DOHH2 (cell line): ENCODE measurements around the gene SDCBP2.

Experiments used
- CTCF ChIP-seq: fragments of 200-600 bp; sonication (generic); IDR thresholded peaks from one replicate; pipeline ENCODE4 v1.5.1; 2014; ENCODE audit warnings: antibody characterized with exemption, mild to moderate bottlenecking, low read depth, low read length; ENCODE audit not compliant: poor library complexity, severe bottlenecking
- EZH2phosphoT487 ChIP-seq: fragments of 200-600 bp; sonication (generic); IDR thresholded peaks from 2 replicates; pipeline ENCODE4 v1.6.1; 2017; ENCODE audit warnings: borderline replicate concordance, mild to moderate bottlenecking, antibody characterized with exemption, low read length, moderate library complexity, mixed read lengths

GRCh38 chr20:1308702-1309095 lies 20.2 kb downstream of the SDCBP2 start:
- no peak for TF ChIP-seq CTCF
- no peak for TF ChIP-seq EZH2phosphoT487
